PC-9 (cell line): ENCODE results near the gene ZNF253.
"Not testable (repeated sequence)": the region's sequence is repeated elsewhere in the genome, so short reads cannot be mapped to it uniquely, and the experiment has no call there.

Experiments used
- CTCF ChIP-seq: fragments of 200-600 bp; sonication (generic); conservative IDR thresholded peaks from 2 replicates; pipeline ENCODE4 v1.6.1; 2017; ENCODE audit warnings: mixed run types, antibody characterized with exemption, mild to moderate bottlenecking, moderate library complexity
- EZH2 ChIP-seq: fragments of 200-600 bp; sonication (generic); IDR thresholded peaks from 2 replicates; pipeline ENCODE4 v1.8.0; 2017; ENCODE audit warnings: antibody characterized with exemption, low read depth

DNA sequence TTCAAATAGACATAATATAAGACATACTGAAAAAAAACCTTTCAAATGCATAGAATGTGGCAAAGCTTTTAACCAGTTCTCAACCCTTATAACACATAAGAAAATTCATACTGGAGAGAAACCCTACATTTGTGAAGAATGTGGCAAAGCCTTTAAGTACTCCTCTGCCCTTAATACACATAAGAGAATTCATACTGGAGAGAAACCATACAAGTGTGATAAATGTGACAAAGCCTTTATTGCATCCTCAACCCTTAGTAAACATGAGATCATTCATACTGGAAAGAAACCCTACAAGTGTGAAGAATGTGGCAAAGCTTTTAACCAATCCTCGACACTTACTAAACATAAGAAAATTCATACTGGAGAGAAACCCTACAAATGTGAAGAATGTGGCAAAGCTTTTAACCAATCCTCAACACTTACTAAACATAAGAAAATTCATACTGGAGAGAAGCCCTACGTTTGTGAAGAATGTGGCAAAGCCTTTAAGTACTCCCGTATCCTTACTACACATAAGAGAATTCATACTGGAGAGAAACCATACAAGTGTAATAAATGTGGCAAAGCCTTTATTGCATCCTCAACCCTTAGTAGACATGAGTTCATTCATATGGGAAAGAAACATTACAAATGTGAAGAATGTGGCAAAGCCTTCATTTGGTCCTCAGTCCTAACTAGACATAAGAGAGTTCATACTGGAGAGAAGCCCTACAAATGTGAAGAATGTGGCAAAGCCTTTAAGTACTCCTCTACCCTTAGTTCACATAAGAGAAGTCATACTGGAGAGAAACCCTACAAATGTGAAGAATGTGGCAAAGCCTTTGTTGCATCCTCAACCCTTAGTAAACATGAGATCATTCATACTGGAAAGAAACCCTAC is 68.0 kb downstream of the ZNF253 start:
- TF ChIP-seq CTCF, EZH2: not testable (repeated sequence)
